Thoracic aorta (tissue), 2 donors: ENCODE results near the gene ARL14EPL. TPM values are rescaled to one million over a fixed set of nuclear protein-coding genes. Genes with fewer than 3 reads are reported as not detected.
"Not testable (repeated sequence)": the region's sequence is repeated elsewhere in the genome, so short reads cannot be mapped to it uniquely, and the experiment has no call there.

Source experiments
- ATAC-seq: fragments of 150-250 bp; one replicate; pipeline ENCODE4 v1.8.0; 2017; ENCODE audit warnings: low read depth; ENCODE audit not compliant: insufficient number of reproducible peaks, low FRiP score
- DNase-seq: peaks from one replicate; pipeline ENCODE4 v3.0.0-alpha.2; 2020; ENCODE audit warnings: low spot score
- H3K27ac ChIP-seq, 2 donors: fragments of 200-600 bp; sonication (generic); 1 replicate in 1 of 2; 2 replicates in 1 of 2; pipeline ENCODE4 v1.5.1; 2016; ENCODE audit warnings: mild to moderate bottlenecking in 2 of 2, moderate library complexity in 2 of 2
- H3K27me3 ChIP-seq: fragments of 200-600 bp; sonication (generic); replicated peaks from 2 replicates; pipeline ENCODE4 v1.6.0; 2016; ENCODE audit warnings: mild to moderate bottlenecking; ENCODE audit not compliant: insufficient read depth
- H3K36me3 ChIP-seq: fragments of 200-600 bp; sonication (generic); one replicate; pipeline ENCODE4 v1.5.1; 2016
- H3K4me1 ChIP-seq, 2 donors: fragments of 200-600 bp; sonication (generic); 1 replicate in 1 of 2; 2 replicates in 1 of 2; pipeline versions ENCODE4 v1.5.1 to v1.6.0; 2016; ENCODE audit warnings: low read depth in 2 of 2, mild to moderate bottlenecking in 1 of 2; ENCODE audit not compliant: control insufficient read depth in 1 of 2
- H3K4me3 ChIP-seq: fragments of 200-600 bp; sonication (generic); 2 replicates; pipeline ENCODE4 v1.5.1; 2016; ENCODE audit warnings: mild to moderate bottlenecking
- H3K9me3 ChIP-seq: fragments of 200-600 bp; sonication (generic); 2 replicates; pipeline ENCODE4 v1.5.1; 2016
- CTCF ChIP-seq: fragments of 200-600 bp; sonication (generic); IDR thresholded peaks from one replicate; pipeline ENCODE4 v1.5.1; 2019; ENCODE audit warnings: antibody characterized with exemption
- total RNA-seq, 2 donors: library from RNA; depleted of rRNA; stranded (reverse); fragments of >200 nt; gene quantifications; one replicate each; pipeline versions ENCODE4 v1.1.0 to v1.2.3, GENCODE V29; 2016

ARL14EPL gene
- total RNA-seq, 2 donors from 2014 or later, result 1.7 TPM; not detected in 1

DNA sequence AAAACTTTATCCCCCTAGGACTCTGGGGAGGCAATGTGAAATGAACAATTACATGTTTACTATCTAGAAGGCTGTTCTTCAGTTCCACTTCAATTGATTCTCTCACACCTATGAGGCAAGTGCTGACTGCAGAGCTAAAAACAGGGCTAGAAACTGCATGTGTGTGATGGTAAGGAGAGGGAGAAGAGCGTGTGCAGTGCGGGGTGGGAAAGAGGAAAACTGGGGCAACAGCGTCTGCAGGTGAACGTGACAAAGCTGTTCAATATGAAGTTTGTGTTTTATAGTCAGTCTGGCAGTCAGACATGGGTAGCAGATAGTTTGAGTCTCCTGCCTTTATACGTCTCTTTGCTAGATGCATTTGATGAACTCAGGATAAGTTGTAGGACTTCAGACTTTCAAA, 45.9 kb downstream of the ARL14EPL start:
- Histone ChIP-seq H3K4me1 (no peaks in the 10 kb centered on the region), H3K9me3 (no peaks in the 10 kb centered on the region), H3K27me3 (no peaks in the 10 kb centered on the region), H3K36me3 (no peaks in the 10 kb centered on the region), H3K27ac (no peak overlapping the region), H3K4me3 (no peak overlapping the region)
- no peak for DNase-seq
- ATAC-seq, result no peak
- TF ChIP-seq CTCF, result no peak

DNA sequence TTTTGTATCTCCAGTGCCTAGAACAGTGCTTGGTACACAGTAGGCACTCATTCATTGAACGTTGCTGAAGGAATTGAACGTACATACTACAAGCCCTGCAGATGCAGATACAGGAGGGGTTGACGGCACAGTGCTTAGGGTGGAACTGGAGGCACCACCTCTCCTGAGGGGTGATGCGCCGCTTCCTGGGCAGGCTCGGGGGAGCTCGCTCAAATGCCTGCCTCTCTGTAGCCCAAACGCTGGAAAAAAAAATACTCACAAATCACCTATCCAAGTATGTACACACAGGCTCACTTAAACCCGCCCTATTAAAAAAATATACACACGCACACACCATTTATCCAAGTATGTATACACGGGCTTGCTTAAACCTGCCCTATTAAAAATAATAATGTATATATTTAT, 52.0 kb downstream of the ARL14EPL start:
- no peak for TF ChIP-seq CTCF
- no peak for ATAC-seq
- H3K27ac ChIP-seq, result no peak overlapping the region

DNA sequence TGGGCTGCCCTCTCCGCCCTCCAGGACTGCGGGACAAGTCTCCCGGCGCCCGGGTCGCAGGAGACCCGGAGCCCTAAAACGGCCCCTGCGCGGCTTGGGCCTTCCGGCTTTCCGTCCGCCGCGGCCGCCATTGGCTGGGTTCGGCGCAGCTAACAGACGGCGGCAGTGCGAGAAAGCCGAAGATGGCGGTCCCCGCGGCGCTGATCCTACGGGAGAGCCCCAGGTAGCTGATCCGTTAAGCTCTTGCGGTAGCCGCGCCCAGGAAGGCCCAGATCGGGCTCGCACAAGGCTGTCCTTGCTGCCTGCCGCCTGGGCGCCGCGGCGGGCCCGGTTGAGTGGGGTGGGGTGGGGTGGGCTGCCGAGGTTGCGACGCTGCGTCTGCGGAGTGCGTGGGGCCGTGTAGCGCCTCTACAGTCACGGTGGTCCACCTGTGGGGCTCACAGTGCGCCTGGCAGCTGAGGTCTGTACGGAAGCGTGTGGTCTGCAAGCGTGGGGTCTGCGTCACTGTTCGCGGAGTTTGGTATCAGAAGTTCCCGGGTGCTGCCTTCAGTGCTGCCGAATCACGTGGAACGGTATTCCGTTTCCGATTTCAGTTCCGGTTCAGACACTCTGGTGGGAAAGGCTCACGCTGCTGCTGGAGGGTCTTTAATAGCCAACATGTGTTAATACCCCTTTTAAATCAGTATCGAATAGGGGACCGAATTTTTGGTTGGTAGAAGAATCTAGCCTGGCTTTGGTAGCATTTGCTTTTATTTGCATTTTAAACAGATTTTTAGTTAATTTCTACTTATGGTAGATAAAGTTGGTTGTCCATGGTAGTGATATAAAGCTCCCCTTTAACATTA, 52.8 kb downstream of the ARL14EPL start, which contains the start of gene COMMD10:
COMMD10 (plus strand) TSS at position 155 of the 845 bp plus-strand sequence.
- no peaks in the 10 kb centered on the region for H3K27me3 ChIP-seq
- H3K27ac ChIP-seq, result peak within 1 kb of the TSS; percentile 63 to 64
- H3K36me3 ChIP-seq, result no peaks in the 10 kb centered on the region
- TF ChIP-seq CTCF, result no peak
- peaks cover 8 to 22% of the 10 kb centered on the region in 2 donors for H3K4me1 ChIP-seq
- peak; percentile 91 for ATAC-seq
- peak; percentile 38 for DNase-seq
- peak within 1 kb of the TSS; percentile 96 for H3K4me3 ChIP-seq
- no peaks in the 10 kb centered on the region for H3K9me3 ChIP-seq

More for the DNA sequence above, 52.0 kb downstream of the ARL14EPL start:
- no peaks in the 10 kb centered on the region for H3K9me3 ChIP-seq
- H3K4me3 ChIP-seq, result peak overlapping the region; percentile 96
- no peak for DNase-seq
- peaks cover 8 to 22% of the 10 kb centered on the region in 2 donors for H3K4me1 ChIP-seq
- no peaks in the 10 kb centered on the region for H3K36me3 ChIP-seq
- no peaks in the 10 kb centered on the region for H3K27me3 ChIP-seq

- H3K9me3 ChIP-seq, H3K27ac ChIP-seq, ATAC-seq, H3K27me3 ChIP-seq, DNase-seq, H3K36me3 ChIP-seq: not testable (repeated sequence)
- H3K4me1 ChIP-seq, result peaks cover 8 to 22% of the 10 kb centered on the region in 2 donors
- H3K4me3 ChIP-seq, result peak overlapping the region; percentile 96
Observed at GRCh38 chr5:116086309-116086708, 54.0 kb downstream of the ARL14EPL start.

GRCh38 chr5:116088062-116088461, 55.8 kb downstream of the ARL14EPL start:
- no peak for ATAC-seq

More at GRCh38 chr5:116088062-116088461, 55.8 kb downstream of the ARL14EPL start:
- DNase-seq, result no peak
- H3K27ac ChIP-seq, result no peak overlapping the region
- H3K36me3 ChIP-seq, result peaks cover under 1% of the 10 kb centered on the region
- no peak overlapping the region for H3K4me3 ChIP-seq
- H3K4me1 ChIP-seq, result peaks cover 8 to 22% of the 10 kb centered on the region in 2 donors
- no peaks in the 10 kb centered on the region for H3K27me3 ChIP-seq
- no peak for TF ChIP-seq CTCF
- H3K9me3 ChIP-seq, result no peaks in the 10 kb centered on the region
